DND-41 (cell line): ENCODE data around the gene SPOCK2.

Experiments
- ATAC-seq: fragments of 200-7000 bp; cut with Tn5 transposase; 3 replicates; pipeline ENCODE4 v1.9.1; 2021; ENCODE audit warnings: low read depth; ENCODE audit not compliant: insufficient read depth
- DNase-seq: peaks from one replicate; pipeline ENCODE4 v3.0.0-alpha.2; 2020
- H2AFZ ChIP-seq: 2 replicates; pipeline ENCODE4 v1.6.0; 2012; ENCODE audit warnings: low read depth, low read length
- H3K27ac ChIP-seq: 2 replicates; pipeline ENCODE4 v1.5.1; 2012; ENCODE audit warnings: low read length, inconsistent platforms
- H3K27me3 ChIP-seq: fragments of 200-600 bp; sonication (generic); 2 replicates; pipeline ENCODE4 v1.6.0; 2012; ENCODE audit warnings: low read length, mild to moderate bottlenecking, inconsistent platforms; ENCODE audit not compliant: insufficient read depth, poor library complexity
- H3K36me3 ChIP-seq: 2 replicates; pipeline ENCODE4 v1.5.1; 2012; ENCODE audit warnings: low read length, inconsistent platforms; ENCODE audit not compliant: insufficient read depth
- H3K4me1 ChIP-seq: 2 replicates; pipeline ENCODE4 v1.5.1; 2012; ENCODE audit warnings: mild to moderate bottlenecking, low read length; ENCODE audit not compliant: insufficient read depth
- H3K4me2 ChIP-seq: 2 replicates; pipeline ENCODE4 v1.6.0; 2012; ENCODE audit warnings: mild to moderate bottlenecking, moderate library complexity, low read length, inconsistent platforms; ENCODE audit not compliant: insufficient read depth
- H3K4me3 ChIP-seq, 2 experiments: fragments of 200-600 bp in 1 of 2; shearing (Covaris generic) in 1 of 2; 2 replicates each; pipeline ENCODE4 v1.5.1; 2012 to 2016; ENCODE audit warnings: inconsistent platforms in 2 of 2, low read length in 2 of 2, mild to moderate bottlenecking in 2 of 2, low read depth in 1 of 2, moderate library complexity in 1 of 2
- H3K79me2 ChIP-seq: 2 replicates; pipeline ENCODE4 v1.6.0; 2012; ENCODE audit warnings: low read length, inconsistent platforms; ENCODE audit not compliant: insufficient read depth
- H3K9ac ChIP-seq: 2 replicates; pipeline ENCODE4 v1.6.0; 2012; ENCODE audit warnings: low read depth, mild to moderate bottlenecking, inconsistent platforms, low read length, moderate library complexity
- H3K9me3 ChIP-seq: 2 replicates; pipeline ENCODE4 v1.5.1; 2012; ENCODE audit warnings: low read length, moderate library complexity, mild to moderate bottlenecking, inconsistent platforms; ENCODE audit not compliant: insufficient read depth, severe bottlenecking
- H4K20me1 ChIP-seq: 2 replicates; pipeline ENCODE4 v1.6.0; 2012; ENCODE audit warnings: low read length; ENCODE audit not compliant: insufficient read depth
- CTCF ChIP-seq: IDR thresholded peaks from 2 replicates; pipeline ENCODE4 v1.5.1; 2012; ENCODE audit warnings: borderline replicate concordance, low read length, moderate library complexity, mild to moderate bottlenecking; ENCODE audit not compliant: poor library complexity, severe bottlenecking; ENCODE audit errors: extremely low read depth
- EZH2 ChIP-seq: IDR thresholded peaks from 3 replicates; pipeline ENCODE4 v1.6.1; 2012; ENCODE audit warnings: borderline replicate concordance, low read depth, mild to moderate bottlenecking, moderate library complexity, low read length, inconsistent platforms; ENCODE audit not compliant: severe bottlenecking

The SPOCK2 gene

GRCh38 chr10:72093450-72093849 is 5.1 kb upstream of the SPOCK2 start:
- no peak overlapping the region for H3K4me2 ChIP-seq
- no peaks in the 10 kb centered on the region for H3K79me2 ChIP-seq
- H3K4me1 ChIP-seq = peaks cover 4% of the 10 kb centered on the region
- DNase-seq (no peak), ATAC-seq (no peak)
- peaks cover 16% of the 10 kb centered on the region for H3K27me3 ChIP-seq
- H3K9ac ChIP-seq = no peak overlapping the region
- H2AFZ ChIP-seq = no peak overlapping the region
- H3K36me3 ChIP-seq = peaks cover 15% of the 10 kb centered on the region
- TF ChIP-seq CTCF (no peak), EZH2 (no peak)
- no peak overlapping the region for H3K27ac ChIP-seq
- no peaks in the 10 kb centered on the region for H3K9me3 ChIP-seq
- H3K4me3 ChIP-seq = no peak overlapping the region
- H4K20me1 ChIP-seq = no peaks in the 10 kb centered on the region; the same call in 1 of the 2 replicates

GRCh38 chr10:72092987-72093386 is 4.6 kb upstream of the SPOCK2 start:
- no peaks in the 10 kb centered on the region for H3K9me3 ChIP-seq
- no peak overlapping the region for H3K9ac ChIP-seq
- no peak for ATAC-seq

GRCh38 chr10:72092171-72092924 is 4.0 kb upstream of the SPOCK2 start:
- ATAC-seq = no peak
- DNase-seq = no peak

More at GRCh38 chr10:72092987-72093386, 4.6 kb upstream of the SPOCK2 start:
- no peaks in the 10 kb centered on the region; the same call in 1 of the 2 replicates for H4K20me1 ChIP-seq
- no peak overlapping the region for H3K27ac ChIP-seq
- H3K36me3 ChIP-seq = peaks cover 15% of the 10 kb centered on the region
- no peaks in the 10 kb centered on the region for H3K79me2 ChIP-seq
- H3K4me2 ChIP-seq = no peak overlapping the region
- peaks cover 20% of the 10 kb centered on the region for H3K27me3 ChIP-seq
- DNase-seq = no peak
- TF ChIP-seq EZH2 = no peak
- TF ChIP-seq CTCF = no peak
- no peak overlapping the region for H2AFZ ChIP-seq
- H3K4me3 ChIP-seq = no peak overlapping the region
- peaks cover 8% of the 10 kb centered on the region for H3K4me1 ChIP-seq

More at GRCh38 chr10:72092171-72092924, 4.0 kb upstream of the SPOCK2 start:
- H3K9me3 ChIP-seq = no peaks in the 10 kb centered on the region
- H3K4me3 ChIP-seq = no peak overlapping the region
- H3K27me3 ChIP-seq = peaks cover 27% of the 10 kb centered on the region
- TF ChIP-seq EZH2 (no peak), CTCF (no peak)
- H2AFZ ChIP-seq = no peak overlapping the region
- no peak overlapping the region for H3K9ac ChIP-seq
- no peaks in the 10 kb centered on the region for H3K79me2 ChIP-seq
- H3K4me2 ChIP-seq = no peak overlapping the region
- H3K27ac ChIP-seq = peak overlapping the region; percentile 29; the same call in 1 of the 2 replicates
- no peaks in the 10 kb centered on the region; the same call in 1 of the 2 replicates for H4K20me1 ChIP-seq
- H3K4me1 ChIP-seq = peaks cover 15% of the 10 kb centered on the region
- H3K36me3 ChIP-seq = peaks cover 15% of the 10 kb centered on the region
